SJCRH30 (cell line): ENCODE measurements around the gene TRIM71. TPM values are rescaled to one million over a fixed set of nuclear protein-coding genes. Genes with fewer than 3 reads are reported as not detected.
"Not testable (repeated sequence)": the region's sequence is repeated elsewhere in the genome, so short reads cannot be mapped to it uniquely, and the experiment has no call there.

Experiments used
- DNase-seq, 2 experiments: peaks; one replicate each; pipeline ENCODE4 v3.0.0-alpha.2; 2015 to 2020
- H3K27ac ChIP-seq: fragments of 250-450 bp; sonication (Bioruptor Pico); 2 replicates; pipeline ENCODE4 v1.5.1; 2020; ENCODE audit warnings: mild to moderate bottlenecking, moderate library complexity
- H3K27me3 ChIP-seq: fragments of 250-450 bp; sonication (Bioruptor Pico); 2 replicates; pipeline ENCODE4 v1.5.1; 2020; ENCODE audit warnings: mild to moderate bottlenecking, moderate library complexity
- H3K36me3 ChIP-seq: fragments of 250-450 bp; sonication (Bioruptor Pico); 2 replicates; pipeline ENCODE4 v1.5.1; 2020; ENCODE audit warnings: mild to moderate bottlenecking, moderate library complexity
- H3K4me1 ChIP-seq: fragments of 250-450 bp; sonication (Bioruptor Pico); 2 replicates; pipeline ENCODE4 v1.5.1; 2020; ENCODE audit warnings: mild to moderate bottlenecking, moderate library complexity
- H3K4me3 ChIP-seq: fragments of 250-450 bp; sonication (Bioruptor Pico); 2 replicates; pipeline ENCODE4 v1.5.1; 2020; ENCODE audit warnings: mild to moderate bottlenecking, moderate library complexity
- H3K9me3 ChIP-seq: fragments of 250-450 bp; sonication (Bioruptor Pico); replicated peaks from 2 replicates; pipeline ENCODE4 v1.5.1; 2020; ENCODE audit warnings: mild to moderate bottlenecking, moderate library complexity
- total RNA-seq: library from RNA; depleted of rRNA; stranded (reverse); fragments of >200 nt; shearing (Covaris generic); gene quantifications from 2 replicates; pipeline ENCODE4 v1.2.3, GENCODE V29; 2014

TRIM71 gene
- total RNA-seq, 1 experiment from 2014 or later: not detected

DNA sequence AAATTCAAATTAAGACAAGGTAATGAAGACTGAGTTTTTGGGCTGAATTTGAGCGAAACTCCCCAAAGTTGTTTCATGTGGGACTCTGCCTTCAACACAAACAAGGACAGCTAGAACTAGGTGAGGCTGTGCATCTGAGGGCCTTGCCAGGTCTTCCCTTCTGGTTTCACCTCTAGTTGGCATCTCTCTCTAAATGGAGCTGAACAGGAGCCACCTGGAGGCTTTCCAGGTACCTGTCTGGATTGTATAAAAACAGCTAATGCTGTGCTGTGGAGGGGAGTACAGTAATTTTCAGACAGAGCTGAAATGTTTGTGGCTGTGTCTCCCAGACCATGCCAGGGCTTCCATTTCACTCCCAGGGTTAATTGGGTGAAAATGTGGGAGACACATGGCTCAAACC is 27.1 kb downstream of the TRIM71 start:
- Histone ChIP-seq H3K36me3 (no peaks in the 10 kb centered on the region), H3K27ac (no peak overlapping the region), H3K9me3 (no peaks in the 10 kb centered on the region), H3K27me3 (no peaks in the 10 kb centered on the region), H3K4me1 (no peaks in the 10 kb centered on the region), H3K4me3 (no peak overlapping the region)
- no peak for DNase-seq

DNA sequence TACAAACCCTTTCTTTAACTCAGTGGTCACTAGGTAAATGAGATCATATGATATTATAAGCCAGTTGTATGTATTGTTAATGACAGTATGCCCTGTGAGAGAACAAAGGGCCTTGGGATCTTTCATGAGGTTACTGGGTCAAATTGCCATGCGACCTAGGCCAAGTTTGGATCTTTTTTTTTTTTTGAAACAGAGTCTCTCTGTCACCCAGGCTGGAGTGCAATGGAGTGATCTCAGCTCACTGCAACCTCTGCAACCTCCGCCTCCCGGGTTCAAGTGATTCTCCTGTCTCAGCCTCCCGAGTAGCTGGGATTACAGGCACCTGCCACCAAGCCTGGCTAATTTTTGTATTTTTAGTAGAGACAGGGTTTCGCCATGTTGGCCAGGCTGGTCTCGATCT is 27.7 kb downstream of the TRIM71 start:
- not testable (repeated sequence) for H3K36me3 ChIP-seq, H3K27ac ChIP-seq, H3K27me3 ChIP-seq, H3K9me3 ChIP-seq, H3K4me3 ChIP-seq, DNase-seq, H3K4me1 ChIP-seq

DNA sequence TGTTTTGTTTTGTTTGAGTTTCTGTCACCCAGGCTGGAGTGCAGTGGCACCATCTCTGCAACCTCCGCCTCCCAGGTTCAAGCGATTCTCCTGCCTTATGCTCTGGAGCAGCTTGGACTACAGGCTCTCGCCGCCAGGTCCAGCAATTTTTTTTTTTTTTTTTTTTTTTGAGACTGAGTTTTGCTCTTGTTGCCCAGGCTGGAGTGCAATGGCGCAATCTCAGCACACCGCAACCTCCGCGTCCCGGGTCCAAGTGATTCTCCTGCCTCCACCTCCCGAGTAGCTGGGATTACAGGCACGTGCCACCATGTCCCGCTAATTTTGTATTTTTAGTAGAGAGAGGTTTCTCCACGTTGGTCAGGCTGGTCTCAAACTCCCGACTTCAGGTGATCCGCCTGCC is 29.2 kb downstream of the TRIM71 start:
- H3K27me3 ChIP-seq, H3K27ac ChIP-seq, H3K4me1 ChIP-seq, H3K4me3 ChIP-seq, H3K36me3 ChIP-seq, H3K9me3 ChIP-seq, DNase-seq: not testable (repeated sequence)

- H3K4me1 ChIP-seq: no peaks in the 10 kb centered on the region
- no peaks in the 10 kb centered on the region for H3K36me3 ChIP-seq
- no peaks in the 10 kb centered on the region for H3K9me3 ChIP-seq
- H3K4me3 ChIP-seq: no peak overlapping the region
- no peaks in the 10 kb centered on the region for H3K27me3 ChIP-seq
- no peak for DNase-seq
- no peak overlapping the region for H3K27ac ChIP-seq
Measured at GRCh38 chr3:32847528-32847927, 29.7 kb downstream of the TRIM71 start.

DNA sequence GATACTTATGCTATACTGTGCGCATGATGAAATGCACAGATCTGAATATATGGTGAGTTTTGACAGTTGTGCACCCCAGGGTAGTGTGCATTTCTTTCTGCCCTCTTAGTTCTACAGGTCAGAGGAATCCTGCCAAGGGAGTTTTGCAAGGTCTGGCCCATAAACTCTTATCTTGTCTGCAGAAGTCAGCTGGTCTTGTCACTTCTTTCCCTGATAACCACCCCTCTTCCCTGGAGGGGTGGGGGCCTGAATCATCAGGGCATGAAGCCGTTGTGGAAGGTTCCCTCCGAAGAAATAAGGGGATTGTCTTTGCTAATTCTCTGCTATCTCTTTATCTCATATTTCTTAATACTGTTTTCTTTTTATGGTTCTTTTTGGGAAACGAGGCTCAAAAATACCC is 30.4 kb downstream of the TRIM71 start:
- H3K27ac ChIP-seq: no peak overlapping the region
- DNase-seq: no peak
- no peaks in the 10 kb centered on the region for H3K27me3 ChIP-seq

DNA sequence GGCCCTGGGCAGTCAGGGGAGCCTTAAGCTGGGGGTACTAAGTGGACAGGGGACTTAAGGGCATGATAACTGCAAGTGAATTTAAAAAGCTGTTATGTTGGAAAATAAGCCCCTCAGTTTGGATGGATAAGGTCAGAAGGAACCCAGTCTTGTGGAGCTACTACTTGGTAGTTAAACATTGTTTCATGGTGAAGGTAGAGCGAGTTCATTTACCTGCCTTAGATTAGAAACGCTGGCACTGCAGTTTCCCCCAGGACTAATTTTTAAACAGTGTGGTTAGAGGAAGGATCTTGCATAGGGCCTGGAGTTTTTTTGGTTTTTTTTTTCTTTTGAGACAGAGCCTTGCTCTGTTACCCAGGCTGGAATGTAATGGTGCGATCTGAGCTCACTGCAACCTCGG is 31.2 kb downstream of the TRIM71 start:
- Histone ChIP-seq H3K4me3 (no peak overlapping the region), H3K27ac (no peak overlapping the region), H3K36me3 (no peaks in the 10 kb centered on the region), H3K9me3 (no peaks in the 10 kb centered on the region), H3K4me1 (no peaks in the 10 kb centered on the region), H3K27me3 (no peaks in the 10 kb centered on the region)
- DNase-seq: no peak

More for the DNA sequence above, 30.4 kb downstream of the TRIM71 start:
- Histone ChIP-seq H3K36me3 (no peaks in the 10 kb centered on the region), H3K4me3 (no peak overlapping the region), H3K4me1 (no peaks in the 10 kb centered on the region), H3K9me3 (no peaks in the 10 kb centered on the region)

- no peaks in the 10 kb centered on the region for H3K36me3 ChIP-seq
- no peak overlapping the region for H3K4me3 ChIP-seq
- no peak overlapping the region for H3K27ac ChIP-seq
- DNase-seq: no peak
- no peaks in the 10 kb centered on the region for H3K4me1 ChIP-seq
- H3K9me3 ChIP-seq: no peaks in the 10 kb centered on the region
- H3K27me3 ChIP-seq: no peaks in the 10 kb centered on the region
Measured at GRCh38 chr3:32850226-32850625, 32.4 kb downstream of the TRIM71 start.

DNA sequence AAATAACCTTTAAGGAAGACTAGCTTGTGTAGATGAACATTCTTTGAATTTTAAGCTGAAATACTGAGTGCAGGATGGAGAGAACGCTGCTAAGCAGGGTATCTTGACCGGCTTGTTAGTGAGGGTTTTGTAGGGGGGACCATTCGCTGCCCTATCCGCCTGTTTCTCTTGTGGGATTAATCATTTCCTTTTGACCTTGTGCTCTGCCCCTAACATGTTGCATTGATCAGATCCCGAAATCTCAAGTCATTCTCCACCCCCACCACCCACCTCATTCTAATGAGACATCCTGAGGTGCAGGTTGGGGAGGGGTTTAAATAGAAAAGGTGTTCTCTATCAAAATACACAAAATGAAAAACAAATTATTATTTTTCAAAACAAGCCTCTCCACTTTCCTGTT is 32.8 kb downstream of the TRIM71 start:
- Histone ChIP-seq H3K4me1 (no peaks in the 10 kb centered on the region), H3K27me3 (no peaks in the 10 kb centered on the region), H3K36me3 (no peaks in the 10 kb centered on the region), H3K4me3 (no peak overlapping the region), H3K27ac (no peak overlapping the region), H3K9me3 (no peaks in the 10 kb centered on the region)
- DNase-seq: no peak

GRCh38 chr3:32852146-32852545 is 34.3 kb downstream of the TRIM71 start:
- Histone ChIP-seq H3K4me3 (no peak overlapping the region), H3K4me1 (no peaks in the 10 kb centered on the region)
- DNase-seq: no peak

GRCh38 chr3:32855350-32855953 is 37.7 kb downstream of the TRIM71 start:
- Histone ChIP-seq H3K4me3 (no peak overlapping the region), H3K27me3 (no peaks in the 10 kb centered on the region), H3K27ac (no peak overlapping the region), H3K36me3 (no peaks in the 10 kb centered on the region), H3K9me3 (no peaks in the 10 kb centered on the region), H3K4me1 (no peaks in the 10 kb centered on the region)
- DNase-seq: no peak

More at GRCh38 chr3:32852146-32852545, 34.3 kb downstream of the TRIM71 start:
- Histone ChIP-seq H3K9me3 (no peaks in the 10 kb centered on the region), H3K27ac (no peak overlapping the region), H3K27me3 (no peaks in the 10 kb centered on the region), H3K36me3 (no peaks in the 10 kb centered on the region)

DNA sequence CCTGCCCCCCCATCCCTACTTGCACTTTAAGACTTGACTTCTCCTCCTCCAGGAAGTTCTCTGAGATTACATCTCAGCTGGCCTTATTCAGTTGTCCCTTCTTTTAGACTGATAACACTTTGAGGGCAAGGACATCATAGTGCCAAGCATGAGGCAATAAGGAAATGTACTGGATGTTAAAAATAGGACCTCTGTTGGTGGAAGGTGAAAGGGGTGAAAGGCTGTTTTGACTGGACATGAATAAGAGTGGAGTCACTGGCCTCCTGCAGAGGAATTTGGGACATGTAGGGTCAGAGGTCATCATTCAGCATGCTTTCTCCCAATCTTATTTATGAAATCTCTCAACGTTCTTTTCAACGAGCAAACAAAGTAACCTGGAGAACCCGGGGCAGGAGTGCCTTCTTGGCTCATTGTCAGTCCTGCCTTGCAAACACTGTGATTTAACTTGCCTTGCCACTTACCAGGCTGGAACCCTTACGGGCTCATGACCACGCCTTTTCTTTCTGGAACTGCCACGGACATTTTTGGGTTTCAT is 38.6 kb downstream of the TRIM71 start:
- no peak overlapping the region for H3K4me3 ChIP-seq
- no peaks in the 10 kb centered on the region for H3K27me3 ChIP-seq
- no peak for DNase-seq
- H3K36me3 ChIP-seq: no peaks in the 10 kb centered on the region
- no peaks in the 10 kb centered on the region for H3K4me1 ChIP-seq
- no peak overlapping the region for H3K27ac ChIP-seq
- H3K9me3 ChIP-seq: no peaks in the 10 kb centered on the region

DNA sequence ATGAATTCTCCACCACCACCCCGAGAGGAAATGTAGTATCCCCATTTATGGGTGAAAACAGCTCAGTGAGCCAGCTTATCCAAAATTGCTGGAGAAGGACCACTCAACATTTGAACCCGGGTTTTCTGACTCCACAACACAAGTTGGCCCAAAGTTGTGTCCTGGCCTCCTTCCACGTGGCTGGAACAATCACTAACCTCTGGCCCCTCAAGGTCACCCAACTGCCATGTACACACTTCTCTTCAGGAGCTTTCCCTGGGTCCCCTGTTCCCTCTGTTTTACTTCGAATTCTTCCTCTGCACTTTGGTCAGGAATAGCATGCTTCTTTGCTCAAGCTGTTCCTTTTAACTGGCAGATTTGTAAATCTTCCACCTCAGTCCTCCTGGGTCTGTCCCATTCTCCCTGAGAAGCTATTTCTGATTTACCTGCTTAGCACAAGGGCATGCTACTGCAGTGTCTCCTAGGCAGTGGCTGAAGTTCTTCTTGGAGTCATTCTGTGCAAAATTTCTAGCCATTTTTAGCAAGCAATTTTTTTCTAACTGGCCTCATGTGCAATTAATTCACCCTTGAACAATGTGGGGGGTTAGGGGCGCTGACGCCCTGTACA is 39.2 kb downstream of the TRIM71 start:
- H3K27ac ChIP-seq: no peak overlapping the region
- no peaks in the 10 kb centered on the region for H3K9me3 ChIP-seq
- H3K36me3 ChIP-seq: no peaks in the 10 kb centered on the region
- H3K27me3 ChIP-seq: no peaks in the 10 kb centered on the region
- no peaks in the 10 kb centered on the region for H3K4me1 ChIP-seq
- no peak for DNase-seq
- H3K4me3 ChIP-seq: no peak overlapping the region

- Histone ChIP-seq H3K4me3 (no peak overlapping the region), H3K27ac (no peak overlapping the region), H3K27me3 (no peaks in the 10 kb centered on the region), H3K36me3 (no peaks in the 10 kb centered on the region), H3K9me3 (no peaks in the 10 kb centered on the region), H3K4me1 (no peaks in the 10 kb centered on the region)
- DNase-seq: no peak
Measured at GRCh38 chr3:32857921-32858320, 40.1 kb downstream of the TRIM71 start.

DNA sequence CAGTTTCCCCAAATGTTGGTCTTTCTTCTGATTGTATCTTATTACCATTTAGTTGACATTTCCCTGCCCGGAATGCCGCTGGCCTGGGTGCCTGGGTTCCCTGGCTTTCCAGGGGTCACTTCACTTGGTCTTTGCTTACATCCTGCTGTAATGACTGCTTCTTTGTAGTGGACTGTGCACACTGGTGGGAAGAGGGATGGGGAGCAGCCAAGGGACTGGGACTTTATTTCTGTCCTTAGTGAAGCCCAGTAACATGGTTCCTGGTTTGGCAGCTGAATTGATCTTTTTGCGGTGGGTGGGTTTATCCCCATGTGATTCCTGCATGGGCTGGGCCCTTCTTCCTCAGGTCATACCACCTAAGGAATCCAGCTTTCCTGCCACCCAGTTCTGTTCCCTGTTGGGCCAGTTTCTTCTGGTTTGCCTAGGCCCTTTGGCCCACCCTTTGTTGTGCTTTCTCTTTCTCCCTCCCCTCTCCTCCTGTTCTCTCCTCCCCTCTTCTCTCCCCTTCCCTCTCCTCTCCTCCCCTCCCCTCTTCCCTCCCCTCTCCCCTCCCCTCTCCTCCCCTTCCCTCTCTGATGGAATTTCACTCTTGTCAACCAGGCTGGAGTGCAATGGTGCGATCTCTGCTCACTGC is 41.9 kb downstream of the TRIM71 start:
- Histone ChIP-seq H3K4me1 (no peaks in the 10 kb centered on the region), H3K4me3 (no peak overlapping the region), H3K36me3 (no peaks in the 10 kb centered on the region), H3K27me3 (no peaks in the 10 kb centered on the region), H3K27ac (no peak overlapping the region), H3K9me3 (no peaks in the 10 kb centered on the region)
- no peak for DNase-seq

GRCh38 chr3:32860499-32860898 is 42.7 kb downstream of the TRIM71 start:
- H3K4me1 ChIP-seq: no peaks in the 10 kb centered on the region

More at GRCh38 chr3:32860499-32860898, 42.7 kb downstream of the TRIM71 start:
- no peak overlapping the region for H3K4me3 ChIP-seq
- H3K9me3 ChIP-seq: no peaks in the 10 kb centered on the region
- no peak for DNase-seq
- no peaks in the 10 kb centered on the region for H3K36me3 ChIP-seq
- no peak overlapping the region for H3K27ac ChIP-seq
- H3K27me3 ChIP-seq: no peaks in the 10 kb centered on the region
